HL-60 (cell line): ENCODE data around the gene NEUROG1.

Experiments used
- CTCF ChIP-seq: IDR thresholded peaks from one replicate; pipeline ENCODE4 v1.5.1; 2011; ENCODE audit warnings: low read length, control low read depth, inconsistent platforms; ENCODE audit not compliant: insufficient read depth
- GABPA ChIP-seq: IDR thresholded peaks from 2 replicates; pipeline ENCODE4 v1.6.1; 2012; ENCODE audit warnings: low read depth
- REST ChIP-seq: IDR thresholded peaks from 2 replicates; pipeline ENCODE4 v1.6.1; 2012; ENCODE audit warnings: low read depth; ENCODE audit not compliant: insufficient replicate concordance

GRCh38 chr5:135577421-135577820 is 41.7 kb upstream of the NEUROG1 start:
- TF ChIP-seq CTCF (no peak), REST (no peak), GABPA (no peak)
